GM10266 (cell line): ENCODE measurements around the gene WLS.

Experiments
- DNase-seq: peaks from one replicate; pipeline ENCODE4 v3.0.0; 2012; ENCODE audit errors: extremely low spot score
- CTCF ChIP-seq: IDR thresholded peaks from 2 replicates; pipeline ENCODE4 v1.5.1; 2012; ENCODE audit warnings: mild to moderate bottlenecking, low read depth; ENCODE audit not compliant: control insufficient read depth, insufficient read depth; ENCODE audit errors: missing control alignments

WLS gene

GRCh38 chr1:68199603-68200002, 32.7 kb downstream of the WLS start:
- no peak for DNase-seq
- no peak for TF ChIP-seq CTCF

GRCh38 chr1:68198752-68199151, 33.6 kb downstream of the WLS start:
- no peak for TF ChIP-seq CTCF
- DNase-seq = no peak

- TF ChIP-seq CTCF = no peak
- DNase-seq = no peak
Observed at GRCh38 chr1:68197891-68198290, 34.4 kb downstream of the WLS start.

- no peak for DNase-seq
- TF ChIP-seq CTCF = no peak
Observed at GRCh38 chr1:68197461-68197860, 34.9 kb downstream of the WLS start.

- DNase-seq = no peak
- no peak for TF ChIP-seq CTCF
Observed at GRCh38 chr1:68196676-68197075, 35.6 kb downstream of the WLS start.

GRCh38 chr1:68191717-68192116, 40.6 kb downstream of the WLS start:
- no peak for DNase-seq
- no peak for TF ChIP-seq CTCF

GRCh38 chr1:68188644-68189340, 43.5 kb downstream of the WLS start:
- no peak for TF ChIP-seq CTCF
- no peak for DNase-seq
